HepG2 (cell line): ENCODE data around the gene TNFAIP2. TPM values are rescaled to one million over a fixed set of nuclear protein-coding genes. Genes with fewer than 3 reads are reported as not detected.

Experiments
- ATAC-seq: fragments of 200-7000 bp; cut with Tn5 transposase; 3 replicates; pipeline ENCODE4 v1.9.1; 2020; ENCODE audit warnings: mild to moderate bottlenecking, moderate library complexity
- BruUV-seq: library from RNA; stranded (reverse); fragments of 400-500 nt; replicated peaks from 2 replicates; lab custom pipeline; 2021; lab: Mats Ljungman, UMichigan
- CTCF ChIA-PET: fragments of 300-600 bp; formaldehyde crosslinking; extraction: SDS; loops from one replicate; lab custom pipeline; 2021; ENCODE audit warnings: low total read pairs, inconsistent platforms, low intra/inter-chr PET ratio; lab: Yijun Ruan, JAX
- POLR2A ChIA-PET: fragments of 350-600 bp; sonication (Branson Sonifier 250); formaldehyde crosslinking; loops from one replicate; lab custom pipeline; 2020; ENCODE audit warnings: antibody characterized with exemption, inconsistent platforms; lab: Yijun Ruan, JAX
- DNase-seq: peaks from one replicate; pipeline ENCODE4 v3.0.0-alpha.2; 2015; ENCODE audit warnings: low spot score
- FAIRE-seq: peaks from 3 replicates; lab custom pipeline; 2011; peaks lifted over from hg19 to GRCh38; lab: Jason Lieb, UNC
- H2AFZ ChIP-seq: one replicate; pipeline ENCODE4 v1.6.1; 2011; ENCODE audit warnings: low read length, inconsistent platforms
- H3K27ac ChIP-seq: fragments of 300-600 bp; 3 replicates; pipeline ENCODE4 v1.8.0; 2011; ENCODE audit warnings: mixed run types, mild to moderate bottlenecking, mixed read lengths, low read length, inconsistent platforms; ENCODE audit not compliant: insufficient read depth; ENCODE audit errors: extremely low read length
- H3K27me3 ChIP-seq, 2 experiments: fragments of 200-600 bp in 1 of 2; 2 replicates in 1 of 2; 3 replicates in 1 of 2; pipeline versions ENCODE4 v1.6.0 to v1.8.0; 2011; ENCODE audit warnings: low read length in 2 of 2, mild to moderate bottlenecking in 2 of 2, moderate library complexity in 2 of 2, inconsistent platforms in 1 of 2; ENCODE audit not compliant: insufficient read depth in 2 of 2, control insufficient read depth in 1 of 2
- H3K36me3 ChIP-seq, 2 experiments: fragments of 200-600 bp in 1 of 2; replicated peaks in 1 of 2; 2 replicates in 1 of 2; 3 replicates in 1 of 2; pipeline versions ENCODE4 v1.5.1 to v1.8.0; 2011; ENCODE audit warnings: low read length in 2 of 2, inconsistent platforms in 1 of 2; ENCODE audit not compliant: insufficient read depth in 2 of 2, control insufficient read depth in 1 of 2
- H3K4me1 ChIP-seq: 2 replicates; pipeline ENCODE4 v1.5.1; 2012; ENCODE audit warnings: low read length, inconsistent platforms; ENCODE audit not compliant: insufficient read depth
- H3K4me2 ChIP-seq: 2 replicates; pipeline ENCODE4 v1.6.0; 2011; ENCODE audit warnings: low read depth, low read length, inconsistent platforms
- H3K4me3 ChIP-seq, 3 experiments: fragments of 200-600 bp in 1 of 3; sonication (generic), shearing (Covaris generic) in 1 of 3; replicated peaks in 1 of 3; 2 replicates each; pipeline ENCODE4 v1.5.1; 2011 to 2016; ENCODE audit warnings: low read length in 3 of 3, inconsistent platforms in 2 of 3, low read depth in 2 of 3, mild to moderate bottlenecking in 2 of 3, control low read depth in 1 of 3, mixed read lengths in 1 of 3; ENCODE audit not compliant: insufficient read depth in 1 of 3
- H3K79me2 ChIP-seq: one replicate; pipeline ENCODE4 v1.6.1; 2011; ENCODE audit warnings: low read length, inconsistent platforms; ENCODE audit not compliant: insufficient read depth
- H3K9ac ChIP-seq: 2 replicates; pipeline ENCODE4 v1.6.0; 2011; ENCODE audit warnings: mild to moderate bottlenecking, low read depth, low read length, inconsistent platforms; ENCODE audit not compliant: insufficient read depth
- H3K9me3 ChIP-seq: 2 replicates; pipeline ENCODE4 v1.5.1; 2012; ENCODE audit warnings: mild to moderate bottlenecking, low read length
- H4K20me1 ChIP-seq: 2 replicates; pipeline ENCODE4 v1.6.0; 2011; ENCODE audit warnings: inconsistent platforms, mild to moderate bottlenecking, low read length, moderate library complexity; ENCODE audit not compliant: insufficient read depth
- FOXC1 ChIP-seq: sonication (generic); formaldehyde crosslinking; IDR thresholded peaks from 2 replicates; pipeline ENCODE4 v1.8.0; 2022; ENCODE audit warnings: mild to moderate bottlenecking, missing genetic modification reagents, borderline replicate concordance
- HIC2 ChIP-seq: sonication (generic); formaldehyde crosslinking; IDR thresholded peaks from 2 replicates; pipeline ENCODE4 v1.9.0; 2022; ENCODE audit warnings: low read depth, missing genetic modification reagents
- LCORL ChIP-seq, 2 experiments: fragments of 450-650 bp in 1 of 2; sonication (generic) in 1 of 2; formaldehyde crosslinking in 1 of 2; IDR thresholded peaks; 2 replicates each; pipeline versions ENCODE4 v1.5.0 to v1.6.1; 2017 to 2020; ENCODE audit warnings: antibody characterized with exemption in 1 of 2, missing genetic modification reagents in 1 of 2
- MXI1 ChIP-seq: IDR thresholded peaks from 3 replicates; pipeline ENCODE4 v1.6.1; 2012; ENCODE audit warnings: low read depth, low read length, inconsistent platforms, borderline replicate concordance
- MYC ChIP-seq: sonication (generic); formaldehyde crosslinking; IDR thresholded peaks from 2 replicates; pipeline ENCODE4 v1.9.0; 2021; ENCODE audit warnings: missing genetic modification reagents, borderline replicate concordance
- NCOA1 ChIP-seq: sonication (generic); formaldehyde crosslinking; IDR thresholded peaks from 2 replicates; pipeline ENCODE4 v1.9.0; 2021; ENCODE audit warnings: missing genetic modification reagents
- NR2F6 ChIP-seq, 2 experiments: IDR thresholded peaks; 2 replicates each; pipeline ENCODE4 v1.6.1; 2016; ENCODE audit warnings: antibody characterized with exemption in 1 of 2, mild to moderate bottlenecking in 1 of 2
- RARA ChIP-seq: IDR thresholded peaks from 2 replicates; pipeline ENCODE4 v1.6.1; 2016; ENCODE audit warnings: missing genetic modification reagents, missing compliant biosample characterization
- TBX2 ChIP-seq: sonication (generic); formaldehyde crosslinking; IDR thresholded peaks from 2 replicates; pipeline ENCODE4 v1.5.0; 2020; ENCODE audit warnings: missing genetic modification reagents, mild to moderate bottlenecking, borderline replicate concordance
- TEF ChIP-seq: sonication (generic); formaldehyde crosslinking; IDR thresholded peaks from 2 replicates; pipeline ENCODE4 v1.5.0; 2020; ENCODE audit warnings: missing genetic modification reagents
- TFAP4 ChIP-seq: sonication (generic); IDR thresholded peaks from 2 replicates; pipeline ENCODE4 v1.6.1; 2016; ENCODE audit warnings: low read depth, borderline replicate concordance
- ZNF335 ChIP-seq: sonication (generic); formaldehyde crosslinking; IDR thresholded peaks from 2 replicates; pipeline ENCODE4 v1.4.0; 2020; ENCODE audit warnings: missing genetic modification reagents
- ZNF644 ChIP-seq: IDR thresholded peaks from 2 replicates; pipeline ENCODE4 v1.6.1; 2016; ENCODE audit warnings: low read depth
- ZSCAN25 ChIP-seq: sonication (generic); formaldehyde crosslinking; IDR thresholded peaks from 2 replicates; pipeline ENCODE4 v1.8.0; 2022; ENCODE audit warnings: mild to moderate bottlenecking, missing genetic modification reagents
- WGBS: methylation state at CpG from one replicate; pipeline ENCODE4 v1.1.6; 2017; ENCODE audit warnings: low lambda C conversion rate; 5-methylcytosine and 5-hydroxymethylcytosine counted together
- in situ Hi-C: cut with HindIII; loops from 2 replicates; pipeline ENCODE4 v1.10.0; 2017; ENCODE audit warnings: low pct_unique_long_range_greater_than_20kb; ENCODE audit not compliant: extremely low pct_ligation_motif_present
- intact Hi-C: fragments of 100-400 bp; cut with micrococcal nuclease; formaldehyde crosslinking; loops from one replicate; pipeline ENCODE4 v1.10.0; 2022; ENCODE audit not compliant: unreplicated experiment
- polyA plus RNA-seq, 8 experiments: library from polyadenylated mRNA; depleted of rRNA in 3 of 8; stranded (reverse) in 7 of 8; unstranded in 1 of 8; fragments of >200 nt; fragmentation: Illumina TruSeq in 4 of 8; extraction: Trizol in 4 of 8; gene quantifications; 2 replicates each; pipeline versions ENCODE4 v1.2.1 to v1.2.3, GENCODE V29; 2011 to 2016; ENCODE audit warnings: low read depth in 4 of 8, missing spikeins in 1 of 8, mixed read lengths in 1 of 8; ENCODE audit not compliant: insufficient read depth in 1 of 8
- total RNA-seq, 5 experiments: library from RNA; depleted of rRNA; stranded (reverse); fragments of >200 nt; fragmentation: Illumina TruSeq; extraction: Trizol; gene quantifications; 2 replicates each; pipeline ENCODE4 v1.2.3, GENCODE V29; 2016; ENCODE audit warnings: low read depth in 1 of 5

The TNFAIP2 gene
- total and polyA plus RNA-seq, 2 of the 13 experiments (the other 11 are each of a cell fraction or from before 2014, with no cell fraction given), result 0.46 to 1.5 TPM

DNA sequence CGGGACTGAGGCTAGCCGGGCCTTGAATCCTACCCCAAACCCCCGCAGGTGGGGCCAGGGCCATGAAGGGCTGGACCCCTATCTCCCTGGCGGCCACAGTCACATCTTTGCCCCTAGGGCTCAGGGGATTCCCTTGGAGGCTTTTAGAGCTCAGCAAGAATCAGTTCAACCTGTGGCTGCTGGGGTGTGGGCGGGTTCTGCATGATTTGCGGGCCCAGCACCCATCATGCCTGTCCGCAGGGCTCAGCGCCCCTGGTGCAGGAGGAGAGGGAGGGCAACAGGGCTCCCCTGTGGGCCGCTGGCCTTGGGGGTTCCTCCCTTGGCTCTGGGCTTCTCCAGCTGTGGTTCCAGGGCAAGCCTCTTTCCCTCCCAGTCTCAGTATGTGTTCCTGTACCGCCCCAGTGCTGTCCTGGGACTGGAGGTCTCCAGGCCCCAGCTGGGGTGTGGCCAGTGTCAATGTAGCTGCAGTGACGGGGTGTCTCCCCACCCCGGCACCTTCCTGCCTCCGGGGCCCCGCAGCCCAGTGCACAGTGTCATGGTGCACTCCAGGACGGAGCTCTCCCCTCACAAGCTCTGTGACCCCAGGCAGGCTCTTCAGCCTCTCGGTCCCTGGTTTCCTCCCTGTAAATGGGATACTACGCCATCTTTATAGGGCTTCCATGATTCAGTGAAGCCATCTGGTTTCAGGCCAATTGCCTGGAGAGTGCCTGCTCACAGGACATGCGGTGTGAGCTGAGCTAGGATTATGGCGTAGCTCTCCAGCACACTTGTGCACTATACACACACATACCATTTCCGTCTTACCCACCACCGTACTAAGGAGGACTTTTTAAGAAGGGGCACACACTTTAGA is 49.2 kb upstream of the TNFAIP2 start (continued):
- TF ChIP-seq FOXC1 (CRISPR knock-in tag) (0 out of 2 replicates have a peak, but pooled peaks have one; percentile 10), NR2F6 (IDR thresholded peaks at IDR 0.05) (no peak; the same call in 1 of the 2 replicates), NR2F6 (CRISPR knock-in tag; IDR thresholded peaks at IDR 0.05) (0 out of 2 replicates have a peak, but pooled peaks have one; percentile 1)

DNA sequence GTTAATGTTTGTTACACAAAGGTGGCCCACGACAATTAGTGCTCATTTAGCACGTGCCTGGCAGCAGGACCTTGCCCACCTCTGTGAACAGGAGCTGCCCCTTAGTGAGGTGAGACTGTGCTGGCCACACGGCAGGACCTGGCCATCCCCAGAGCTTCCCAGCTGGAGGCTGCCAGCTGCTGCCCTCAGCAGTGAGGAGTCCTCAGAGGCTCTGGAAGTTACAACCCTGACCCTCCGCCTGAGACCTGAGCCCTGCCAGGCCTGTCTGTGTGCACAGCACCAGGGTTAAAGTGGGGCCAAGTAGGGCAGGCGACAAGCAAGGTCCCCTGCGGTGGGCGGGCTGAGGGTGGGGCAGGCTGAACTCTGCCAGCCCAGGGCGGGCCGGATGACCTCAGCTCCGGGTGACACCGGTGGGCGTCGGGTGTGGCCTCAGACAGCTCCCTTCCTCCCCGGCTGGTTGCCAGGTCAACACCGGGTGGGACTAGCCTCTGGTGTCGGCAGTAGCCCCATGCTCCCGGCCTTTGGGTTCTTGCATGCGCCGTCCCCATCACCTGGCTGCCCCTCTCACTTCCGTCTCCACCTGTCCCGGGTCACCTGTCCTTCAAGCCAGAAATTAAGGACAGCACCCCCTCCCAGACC is 48.4 kb upstream of the TNFAIP2 start:
- H4K20me1 ChIP-seq, result no peaks in the 10 kb centered on the region
- ATAC-seq (peak; percentile 42), DNase-seq (peak; percentile 70), FAIRE-seq (no peak)
- H3K4me3 ChIP-seq, result peak overlapping the region; percentile 56 to 76 (median 62)
- ChIA-PET CTCF (interaction anchor here (1.7 kb wide), 1 partner anchor 218 kb away, joined by 6 read pairs; no protein-coding TSS in a partner anchor), POLR2A (interaction anchor here (1.0 to 3.1 kb wide), 6 partner anchors 20 to 380 kb away, joined by 3 to 26 read pairs (median 10); partner anchors contain the start of genes EIF5 and EXOC3L4)
- H3K27ac ChIP-seq, result no peak overlapping the region
- in situ Hi-C loops (loop anchor here (5.0 kb wide), 1 partner anchor 217 kb away; no protein-coding TSS in a partner anchor), intact Hi-C loops (no loop called here)
- H3K79me2 ChIP-seq, result no peaks in the 10 kb centered on the region
- H3K36me3 ChIP-seq, result no peaks in the 10 kb centered on the region
- H3K4me2 ChIP-seq, result peak overlapping the region; percentile 76
- peaks cover 71% of the 10 kb centered on the region for H3K4me1 ChIP-seq
- no peaks in the 10 kb centered on the region for H3K9me3 ChIP-seq
- H3K27me3 ChIP-seq, result peaks cover 5 to 48% of the 10 kb centered on the region in 2 experiments; a peak in 4 of 5 replicates
- H3K9ac ChIP-seq, result peak overlapping the region; percentile 32
- BruUV-seq, result no TSS peak
- H2AFZ ChIP-seq, result no peak overlapping the region
- 0% methylated on average over 2 of the region's 21 CpGs for WGBS
- peak; percentile 30; the same call in 1 of the 2 replicates for TF ChIP-seq ZSCAN25 (CRISPR knock-in tag)
- peak; percentile 12; the same call in 1 of the 2 replicates for TF ChIP-seq MYC (CRISPR knock-in tag)
- TF ChIP-seq LCORL (IDR thresholded peaks at IDR 0.05), result no peak
- TF ChIP-seq LCORL (CRISPR knock-in tag; IDR thresholded peaks at IDR 0.05), result peak; percentile 52
- peak; percentile 52; the same call in 1 of the 2 replicates for TF ChIP-seq HIC2 (CRISPR knock-in tag)
- TF ChIP-seq TFAP4, result peak; percentile 40; the same call in 1 of the 2 replicates
- 0 out of 2 replicates have a peak, but pooled peaks have one; percentile 2 for TF ChIP-seq ZNF335 (CRISPR knock-in tag)
- 0 out of 2 replicates have a peak, but pooled peaks have one; percentile 72 for TF ChIP-seq NCOA1 (CRISPR knock-in tag)
- TF ChIP-seq RARA (CRISPR knock-in tag), result peak; percentile 65
- TF ChIP-seq ZNF644 (CRISPR knock-in tag), result no peak
- TF ChIP-seq TEF, result no peak
- TF ChIP-seq MXI1, result 0 out of 3 replicates have a peak, but pooled peaks have one; percentile 23
- peak; percentile 50; the same call in 1 of the 2 replicates for TF ChIP-seq TBX2
